Muscle layer of duodenum (tissue), 2 donors: ENCODE measurements around the gene RSPH1.

Source experiments
- H3K27ac ChIP-seq: one replicate; pipeline ENCODE4 v1.7.0; 2013; ENCODE audit warnings: mild to moderate bottlenecking, low read length
- H3K27me3 ChIP-seq: one replicate; pipeline ENCODE4 v1.7.0; 2013; ENCODE audit warnings: low read depth, mild to moderate bottlenecking, control low read depth, low read length
- H3K36me3 ChIP-seq, 2 donors: one replicate each; pipeline ENCODE4 v1.7.0; 2013; ENCODE audit warnings: low read length in 2 of 2, control low read depth in 1 of 2, mild to moderate bottlenecking in 1 of 2; ENCODE audit not compliant: insufficient read depth in 2 of 2, control insufficient read depth in 1 of 2
- H3K4me1 ChIP-seq, 2 donors: one replicate each; pipeline ENCODE4 v1.7.0; 2013; ENCODE audit warnings: low read length in 2 of 2, mild to moderate bottlenecking in 2 of 2, control low read depth in 1 of 2, moderate library complexity in 1 of 2; ENCODE audit not compliant: insufficient read depth in 2 of 2, control insufficient read depth in 1 of 2
- H3K4me3 ChIP-seq, 2 donors: one replicate each; pipeline ENCODE4 v1.7.0; 2013; ENCODE audit warnings: low read length in 2 of 2, low read depth in 1 of 2, mild to moderate bottlenecking in 1 of 2
- H3K9me3 ChIP-seq, 2 donors: one replicate each; pipeline ENCODE4 v1.7.0; 2013; ENCODE audit warnings: low read length in 2 of 2, control low read depth in 1 of 2, mild to moderate bottlenecking in 1 of 2; ENCODE audit not compliant: control insufficient read depth in 1 of 2
- donor health status: healthy.

RSPH1 gene

GRCh38 chr21:42530167-42530518, 34.1 kb upstream of the RSPH1 start:
- H3K4me3 ChIP-seq = no peak overlapping the region
- H3K27me3 ChIP-seq = no peaks in the 10 kb centered on the region
- peaks cover 5 to 10% of the 10 kb centered on the region in 2 donors for H3K36me3 ChIP-seq
- no peak overlapping the region for H3K27ac ChIP-seq
- H3K4me1 ChIP-seq = peaks cover 31 to 34% of the 10 kb centered on the region in 2 donors
- no peaks in the 10 kb centered on the region for H3K9me3 ChIP-seq

GRCh38 chr21:42527489-42528158, 31.6 kb upstream of the RSPH1 start:
- Histone ChIP-seq H3K9me3 (no peaks in the 10 kb centered on the region), H3K27ac (peak overlapping the region; percentile 77), H3K36me3 (peaks cover 0 to 12% of the 10 kb centered on the region in 2 donors), H3K27me3 (no peaks in the 10 kb centered on the region), H3K4me3 (peak overlapping the region; percentile 38 to 40), H3K4me1 (peaks cover 30 to 36% of the 10 kb centered on the region in 2 donors)

GRCh38 chr21:42527127-42527488, 31.1 kb upstream of the RSPH1 start:
- Histone ChIP-seq H3K4me3 (no peak overlapping the region), H3K27ac (peak overlapping the region; percentile 77), H3K9me3 (no peaks in the 10 kb centered on the region), H3K36me3 (peaks cover 0 to 14% of the 10 kb centered on the region in 2 donors), H3K4me1 (peaks cover 28 to 36% of the 10 kb centered on the region in 2 donors), H3K27me3 (no peaks in the 10 kb centered on the region)

- no peaks in the 10 kb centered on the region for H3K27me3 ChIP-seq
- peaks cover 0 to 14% of the 10 kb centered on the region in 2 donors for H3K36me3 ChIP-seq
- peak overlapping the region in 1 of 2 donors; percentile 21 for H3K4me3 ChIP-seq
- peak overlapping the region; percentile 77 for H3K27ac ChIP-seq
- H3K4me1 ChIP-seq = peaks cover 28 to 36% of the 10 kb centered on the region in 2 donors
- H3K9me3 ChIP-seq = no peaks in the 10 kb centered on the region
Observed at GRCh38 chr21:42526379-42526727, 30.3 kb upstream of the RSPH1 start.

GRCh38 chr21:42525676-42526378, 29.8 kb upstream of the RSPH1 start:
- Histone ChIP-seq H3K27ac (peak overlapping the region; percentile 77), H3K36me3 (peaks cover 5 to 17% of the 10 kb centered on the region in 2 donors), H3K27me3 (no peaks in the 10 kb centered on the region), H3K4me1 (peaks cover 28 to 36% of the 10 kb centered on the region in 2 donors), H3K4me3 (peak overlapping the region in 1 of 2 donors; percentile 21), H3K9me3 (no peaks in the 10 kb centered on the region)

- H3K27ac ChIP-seq = peak overlapping the region; percentile 77
Observed at GRCh38 chr21:42525029-42525581, 29.1 kb upstream of the RSPH1 start.

GRCh38 chr21:42524341-42525028, 28.5 kb upstream of the RSPH1 start:
- H3K4me3 ChIP-seq = peak overlapping the region; percentile 27 to 53

More at GRCh38 chr21:42525029-42525581, 29.1 kb upstream of the RSPH1 start:
- H3K4me1 ChIP-seq = peaks cover 28 to 36% of the 10 kb centered on the region in 2 donors
- no peaks in the 10 kb centered on the region for H3K9me3 ChIP-seq
- H3K27me3 ChIP-seq = no peaks in the 10 kb centered on the region
- H3K36me3 ChIP-seq = peaks cover 6 to 21% of the 10 kb centered on the region in 2 donors
- H3K4me3 ChIP-seq = peak overlapping the region; percentile 27 to 53

GRCh38 chr21:42523941-42524340, 27.9 kb upstream of the RSPH1 start:
- Histone ChIP-seq H3K27me3 (no peaks in the 10 kb centered on the region), H3K36me3 (peaks cover 6 to 28% of the 10 kb centered on the region in 2 donors), H3K4me3 (peak overlapping the region; percentile 27 to 53), H3K27ac (peak overlapping the region; percentile 77), H3K9me3 (no peaks in the 10 kb centered on the region), H3K4me1 (peaks cover 28 to 36% of the 10 kb centered on the region in 2 donors)

More at GRCh38 chr21:42524341-42525028, 28.5 kb upstream of the RSPH1 start:
- H3K9me3 ChIP-seq = no peaks in the 10 kb centered on the region
- H3K36me3 ChIP-seq = peaks cover 6 to 23% of the 10 kb centered on the region in 2 donors
- peaks cover 28 to 36% of the 10 kb centered on the region in 2 donors for H3K4me1 ChIP-seq
- peak overlapping the region; percentile 77 for H3K27ac ChIP-seq
- no peaks in the 10 kb centered on the region for H3K27me3 ChIP-seq

- no peaks in the 10 kb centered on the region for H3K9me3 ChIP-seq
- H3K4me1 ChIP-seq = peaks cover 25 to 34% of the 10 kb centered on the region in 2 donors
- H3K27ac ChIP-seq = no peak overlapping the region
- H3K27me3 ChIP-seq = no peaks in the 10 kb centered on the region
- H3K4me3 ChIP-seq = no peak overlapping the region
- H3K36me3 ChIP-seq = peaks cover 6 to 33% of the 10 kb centered on the region in 2 donors
Observed at GRCh38 chr21:42523211-42523610, 27.2 kb upstream of the RSPH1 start.

- H3K4me1 ChIP-seq = peaks cover 24 to 30% of the 10 kb centered on the region in 2 donors
- no peaks in the 10 kb centered on the region for H3K27me3 ChIP-seq
- no peak overlapping the region for H3K27ac ChIP-seq
- no peaks in the 10 kb centered on the region for H3K9me3 ChIP-seq
- no peak overlapping the region for H3K4me3 ChIP-seq
- H3K36me3 ChIP-seq = peaks cover 6 to 31% of the 10 kb centered on the region in 2 donors
Observed at GRCh38 chr21:42522771-42523170, 26.7 kb upstream of the RSPH1 start.

- H3K27me3 ChIP-seq = no peaks in the 10 kb centered on the region
- H3K4me3 ChIP-seq = no peak overlapping the region
- H3K36me3 ChIP-seq = peaks cover 6 to 31% of the 10 kb centered on the region in 2 donors
- no peaks in the 10 kb centered on the region for H3K9me3 ChIP-seq
- no peak overlapping the region for H3K27ac ChIP-seq
- H3K4me1 ChIP-seq = peaks cover 19 to 26% of the 10 kb centered on the region in 2 donors
Observed at GRCh38 chr21:42522271-42522670, 26.2 kb upstream of the RSPH1 start.
